ENCODE results near the gene ADCYAP1R1. TPM values are rescaled to one million over a fixed set of nuclear protein-coding genes. Genes with fewer than 3 reads are reported as not detected.

Gene ADCYAP1R1
- total and polyA plus RNA-seq, 2 of the 8 experiments (the other 6 are each of a cell fraction or from before 2014, with no cell fraction given): 14.4 to 14.6 TPM

DNA sequence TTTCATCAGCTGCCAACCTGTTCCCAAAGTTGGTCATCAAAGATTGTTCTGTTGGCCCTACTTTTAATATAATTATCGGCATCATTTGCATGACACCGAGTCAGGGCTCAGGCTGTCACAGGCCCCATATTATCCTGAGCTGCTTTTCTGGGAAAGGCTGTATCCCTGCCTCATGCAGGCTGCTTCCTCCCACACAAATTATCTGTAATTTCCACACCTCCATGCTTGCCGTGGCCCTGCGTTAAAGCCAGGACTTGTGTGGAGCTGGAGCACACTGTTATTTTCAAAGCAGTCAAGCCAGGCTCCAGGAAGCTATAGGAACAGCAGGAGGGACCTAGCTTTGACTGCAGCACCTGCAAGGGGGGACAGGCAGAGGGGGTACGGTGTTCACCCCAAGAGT is 5.4 kb upstream of the ADCYAP1R1 start:
- no peak overlapping the region for H2BK15ac ChIP-seq (ENCODE audit: low read length)
- no peak overlapping the region for H3K4me2 ChIP-seq (ENCODE audit: insufficient read depth in 1 of 2, low read depth in 2 of 2, low read length in 2 of 2)
- H3K27ac ChIP-seq (ENCODE audit: low read depth, low read length): no peak overlapping the region
- DNase-seq (ENCODE audit: low read depth in 1 of 2, low spot score in 2 of 2): no peak
- no peak overlapping the region for H2AFZ ChIP-seq (ENCODE audit: low read length)
- H3K23ac ChIP-seq (ENCODE audit: insufficient read length): no peak overlapping the region
- no peaks in the 10 kb centered on the region for H3K79me2 ChIP-seq (ENCODE audit: control insufficient read depth in 1 of 2, insufficient read depth in 2 of 2, low read length in 2 of 2)
- H2AK5ac ChIP-seq (ENCODE audit: low read depth, low read length): no peak overlapping the region
- H3K4me3 ChIP-seq (ENCODE audit: extremely low read depth in 1 of 4, insufficient read depth in 2 of 4, low read depth in 3 of 4, low read length in 4 of 4): no peak overlapping the region
- peaks cover 2 to 16% (median 11%) of the 10 kb centered on the region in 4 experiments for H3K4me1 ChIP-seq (replicated peaks in 1 of 4; ENCODE audit: control insufficient read depth in 3 of 4, insufficient read depth in 4 of 4, low read length in 3 of 4)
- H4K20me1 ChIP-seq (replicated peaks in 1 of 2; ENCODE audit: control insufficient read depth in 1 of 2, insufficient read depth in 2 of 2, low read length in 2 of 2): no peaks in the 10 kb centered on the region
- no peak overlapping the region for H3K14ac ChIP-seq (ENCODE audit: insufficient read length)
- no peak overlapping the region for H2BK120ac ChIP-seq (replicated peaks; ENCODE audit: low read depth, low read length)
- POLR2A ChIA-PET (ENCODE audit: partially characterized antibody): interaction anchor here (3.4 kb wide), 1 partner anchor 62 kb away, joined by 11 read pairs; no protein-coding TSS in a partner anchor
- H3K27me3 ChIP-seq (replicated peaks in 1 of 4; ENCODE audit: control insufficient read depth in 3 of 4, extremely low read depth in 1 of 4, insufficient read depth in 3 of 4, low read length in 3 of 4): peaks cover 0 to 16% (median 9%) of the 10 kb centered on the region in 4 experiments; a peak in 5 of 7 replicates
- no peak overlapping the region for H2BK20ac ChIP-seq (ENCODE audit: low read length)
- CTCF ChIA-PET (ENCODE audit: partially characterized antibody): interaction anchor here (1.1 to 52.0 kb wide), 5 partner anchors 9 to 78 kb away, joined by 3 to 880 read pairs (median 13); partner anchors contain the start of gene ADCYAP1R1
- H4K5ac ChIP-seq (ENCODE audit: insufficient read length, low read depth, low read length): no peak overlapping the region
- H3K9ac ChIP-seq (replicated peaks in 1 of 4; ENCODE audit: extremely low read depth in 1 of 4, low read depth in 3 of 4, low read length in 3 of 4): no peak overlapping the region
- no peak overlapping the region for H3K56ac ChIP-seq (replicated peaks; ENCODE audit: insufficient read length, low read depth, low read length)
- no peak overlapping the region for H4K91ac ChIP-seq (replicated peaks; ENCODE audit: insufficient read length, low read length)
- no peak overlapping the region for H3K4ac ChIP-seq (replicated peaks; ENCODE audit: insufficient read length, low read depth, low read length)
- no peak overlapping the region for H4K8ac ChIP-seq (ENCODE audit: extremely low read depth, insufficient read depth, low read length)
- H3K36me3 ChIP-seq (ENCODE audit: control insufficient read depth in 2 of 4, insufficient read depth in 4 of 4, low read length in 3 of 4): no peaks in the 10 kb centered on the region
- H3K18ac ChIP-seq (ENCODE audit: extremely low read depth, low read length): no peak overlapping the region
- H2BK5ac ChIP-seq (ENCODE audit: low read depth, low read length): no peak overlapping the region
- FAIRE-seq: no peak
- WGBS, 2 experiments (ENCODE audit: extremely low coverage in 1 of 2, insufficient coverage in 1 of 2, insufficient read length in 1 of 2, insufficient replicate concordance in 2 of 2, low coverage in 1 of 2, low lambda C conversion rate in 2 of 2, missing lambda C conversion rate in 1 of 2): 85% methylated on average over 5 of the region's 5 CpGs; no CpG with 5 or more reads in 1 of the 2 experiments
- no peaks in the 10 kb centered on the region for H3K79me1 ChIP-seq (ENCODE audit: low read depth, low read length)
- H3K23me2 ChIP-seq (ENCODE audit: low read depth, low read length): 0 out of 2 replicates have a peak, but pooled peaks cover 2% of the 10 kb centered on the region
- H2BK12ac ChIP-seq (ENCODE audit: low read depth, low read length): no peak overlapping the region
- no peaks in the 10 kb centered on the region for H3K9me3 ChIP-seq (ENCODE audit: insufficient read depth in 2 of 2, low read depth in 1 of 2, low read length in 1 of 2)
- TF ChIP-seq TEAD4 (IDR thresholded peaks at IDR 0.05; ENCODE audit: low read depth, low read length) (no peak), BCL11A (IDR thresholded peaks at IDR 0.05; ENCODE audit: low read depth in 2 of 2, low read length in 2 of 2) (no peak), SAP30 (IDR thresholded peaks at IDR 0.05; ENCODE audit: insufficient read depth, insufficient replicate concordance, low read length) (no peak), EZH2 (IDR thresholded peaks at IDR 0.05; ENCODE audit: low read depth, low read length, severe bottlenecking) (no peak), HDAC2 (IDR thresholded peaks at IDR 0.05; ENCODE audit: borderline replicate concordance in 1 of 2, low read depth in 2 of 2, low read length in 2 of 2) (no peak), ZNF274 (IDR thresholded peaks at IDR 0.05; ENCODE audit: borderline replicate concordance, extremely low read depth, low read length) (no peak), SP2 (IDR thresholded peaks at IDR 0.05; ENCODE audit: low read length) (no peak), CTBP2 (IDR thresholded peaks at IDR 0.05; ENCODE audit: borderline replicate concordance, insufficient read depth, insufficient read length, low read length) (no peak), CHD2 (IDR thresholded peaks at IDR 0.05; ENCODE audit: low read length) (no peak), MAFK (IDR thresholded peaks at IDR 0.05; ENCODE audit: low read depth, low read length) (no peak), USF2 (IDR thresholded peaks at IDR 0.05; ENCODE audit: low read length) (no peak)
- TF ChIP-seq, protein P1, sequence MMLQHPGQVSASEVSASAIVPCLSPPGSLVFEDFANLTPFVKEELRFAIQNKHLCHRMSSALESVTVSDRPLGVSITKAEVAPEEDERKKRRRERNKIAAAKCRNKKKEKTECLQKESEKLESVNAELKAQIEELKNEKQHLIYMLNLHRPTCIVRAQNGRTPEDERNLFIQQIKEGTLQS (IDR thresholded peaks at IDR 0.05; ENCODE audit: insufficient read depth, low read depth, low read length): no peak
